HG02970 (cell line): ENCODE results near the gene GOLPH3.
"Not testable (repeated sequence)": the region's sequence is repeated elsewhere in the genome, so short reads cannot be mapped to it uniquely, and the experiment has no call there.

Experiments
- ATAC-seq: cut with Tn5 transposase; IDR thresholded peaks from one replicate; pipeline ENCODE4 v1.9.1; 2021; ENCODE audit warnings: mild to moderate bottlenecking, moderate library complexity, moderate number of reproducible peaks; ENCODE audit not compliant: unreplicated experiment, low FRiP score

GOLPH3 gene

GRCh38 chr5:32100691-32101302, 73.3 kb downstream of the GOLPH3 start:
- no peak for ATAC-seq

GRCh38 chr5:32100230-32100629, 73.9 kb downstream of the GOLPH3 start:
- no peak for ATAC-seq

GRCh38 chr5:32099486-32100035, 74.6 kb downstream of the GOLPH3 start:
- ATAC-seq = no peak

GRCh38 chr5:32098890-32099310, 75.2 kb downstream of the GOLPH3 start:
- ATAC-seq = no peak

- ATAC-seq = no peak
Observed at GRCh38 chr5:32098291-32098690, 75.8 kb downstream of the GOLPH3 start.

GRCh38 chr5:32096891-32097595, 77.1 kb downstream of the GOLPH3 start:
- no peak for ATAC-seq

- no peak for ATAC-seq
Observed at GRCh38 chr5:32095261-32095671, 78.9 kb downstream of the GOLPH3 start.

GRCh38 chr5:32094691-32095090, 79.4 kb downstream of the GOLPH3 start:
- ATAC-seq = no peak

GRCh38 chr5:32092938-32093812, 80.9 kb downstream of the GOLPH3 start:
- ATAC-seq = peak; percentile 69

- no peak for ATAC-seq
Observed at GRCh38 chr5:32090755-32091128, 83.4 kb downstream of the GOLPH3 start.

- ATAC-seq = no peak
Observed at GRCh38 chr5:32090026-32090754, 83.9 kb downstream of the GOLPH3 start.

GRCh38 chr5:32089146-32090000, 84.7 kb downstream of the GOLPH3 start:
- no peak for ATAC-seq

- no peak for ATAC-seq
Observed at GRCh38 chr5:32088214-32088613, 85.9 kb downstream of the GOLPH3 start.

- ATAC-seq = no peak
Observed at GRCh38 chr5:32087086-32088082, 86.7 kb downstream of the GOLPH3 start.

- no peak for ATAC-seq
Observed at GRCh38 chr5:32083981-32084430, 90.1 kb downstream of the GOLPH3 start.

- ATAC-seq = no peak
Observed at GRCh38 chr5:32082701-32083100, 91.4 kb downstream of the GOLPH3 start.

- ATAC-seq = not testable (repeated sequence)
Observed at GRCh38 chr5:32080565-32080964, 93.6 kb downstream of the GOLPH3 start.

GRCh38 chr5:32078855-32079254, 95.3 kb downstream of the GOLPH3 start:
- not testable (repeated sequence) for ATAC-seq
